Trophoblast cell (in vitro differentiated cells and primary cell): ENCODE measurements around the gene NDST1.

Experiments
- DNase-seq, 2 donors: peaks; one replicate each; pipeline ENCODE4 v3.0.0-alpha.2; 2016
- H2AFZ ChIP-seq: 2 replicates; pipeline ENCODE4 v1.6.1; 2013; ENCODE audit warnings: low read length, moderate library complexity, mild to moderate bottlenecking; ENCODE audit not compliant: insufficient read depth, poor library complexity
- H2AK5ac ChIP-seq: 2 replicates; pipeline ENCODE4 v1.6.1; 2013; ENCODE audit warnings: mild to moderate bottlenecking, low read length
- H2BK120ac ChIP-seq: 2 replicates; pipeline ENCODE4 v1.6.1; 2013; ENCODE audit warnings: low read length, mild to moderate bottlenecking, moderate library complexity; ENCODE audit not compliant: insufficient read depth, poor library complexity
- H2BK12ac ChIP-seq: 2 replicates; pipeline ENCODE4 v1.6.1; 2013; ENCODE audit warnings: mild to moderate bottlenecking, low read length, moderate library complexity
- H2BK5ac ChIP-seq: 2 replicates; pipeline ENCODE4 v1.6.1; 2013; ENCODE audit warnings: low read length, low read depth, moderate library complexity, mild to moderate bottlenecking; ENCODE audit not compliant: poor library complexity
- H3K14ac ChIP-seq: 2 replicates; pipeline ENCODE4 v1.6.1; 2013; ENCODE audit warnings: mild to moderate bottlenecking, low read length
- H3K18ac ChIP-seq: 2 replicates; pipeline ENCODE4 v1.6.1; 2013; ENCODE audit warnings: mild to moderate bottlenecking, low read length
- H3K23ac ChIP-seq: 2 replicates; pipeline ENCODE4 v1.6.1; 2013; ENCODE audit warnings: low read length
- H3K27ac ChIP-seq: 2 replicates; pipeline ENCODE4 v1.5.1; 2013; ENCODE audit warnings: low read depth, mild to moderate bottlenecking, inconsistent platforms, low read length, moderate library complexity
- H3K27me3 ChIP-seq: 2 replicates; pipeline ENCODE4 v1.6.1; 2013; ENCODE audit warnings: inconsistent platforms, mild to moderate bottlenecking, low read length, moderate library complexity; ENCODE audit not compliant: insufficient read depth
- H3K36me3 ChIP-seq, 2 experiments: 1 replicate in 1 of 2; 2 replicates in 1 of 2; pipeline ENCODE4 v1.6.1; 2013; ENCODE audit warnings: low read length in 2 of 2, mild to moderate bottlenecking in 2 of 2, moderate library complexity in 1 of 2; ENCODE audit not compliant: insufficient read depth in 2 of 2, control insufficient read depth in 1 of 2
- H3K4ac ChIP-seq: 2 replicates; pipeline ENCODE4 v1.6.1; 2013; ENCODE audit warnings: low read depth, mild to moderate bottlenecking, low read length, moderate library complexity
- H3K4me1 ChIP-seq, 2 experiments: 1 replicate in 1 of 2; 2 replicates in 1 of 2; pipeline ENCODE4 v1.6.1; 2013; ENCODE audit warnings: low read length in 2 of 2, mild to moderate bottlenecking in 2 of 2, moderate library complexity in 1 of 2; ENCODE audit not compliant: insufficient read depth in 2 of 2, control insufficient read depth in 1 of 2
- H3K4me2 ChIP-seq: 2 replicates; pipeline ENCODE4 v1.6.1; 2013; ENCODE audit warnings: inconsistent platforms, mild to moderate bottlenecking, low read length, moderate library complexity
- H3K4me3 ChIP-seq: 2 replicates; pipeline ENCODE4 v1.5.1; 2013; ENCODE audit warnings: mild to moderate bottlenecking, low read depth, low read length, inconsistent platforms
- H3K79me1 ChIP-seq: one replicate; pipeline ENCODE4 v1.6.1; 2013; ENCODE audit warnings: low read length
- H3K79me2 ChIP-seq: 2 replicates; pipeline ENCODE4 v1.6.1; 2013; ENCODE audit warnings: low read length, mild to moderate bottlenecking; ENCODE audit not compliant: control insufficient read depth, insufficient read depth, poor library complexity
- H3K9ac ChIP-seq: 2 replicates; pipeline ENCODE4 v1.6.1; 2013; ENCODE audit warnings: mild to moderate bottlenecking, low read length
- H3K9me3 ChIP-seq: 2 replicates; pipeline ENCODE4 v1.6.1; 2013; ENCODE audit warnings: low read depth, mild to moderate bottlenecking, control low read depth, inconsistent platforms, low read length; ENCODE audit not compliant: insufficient read depth
- H4K12ac ChIP-seq: 2 replicates; pipeline ENCODE4 v1.6.1; 2013; ENCODE audit warnings: low read depth, mild to moderate bottlenecking, low read length, moderate library complexity
- H4K8ac ChIP-seq: 2 replicates; pipeline ENCODE4 v1.6.1; 2013; ENCODE audit warnings: low read depth, mild to moderate bottlenecking, low read length, moderate library complexity
- H4K91ac ChIP-seq: one replicate; pipeline ENCODE4 v1.6.1; 2013; ENCODE audit warnings: low read depth, mild to moderate bottlenecking, low read length, moderate library complexity
- WGBS: extraction: QIAGEN DNeasy Blood & Tissue Kit; methylation state at CpG from one replicate; pipeline ENCODE4 v1.1.7; 2013; ENCODE audit warnings: missing lambda C conversion rate; ENCODE audit not compliant: insufficient read length, insufficient coverage; ENCODE audit errors: extremely low coverage; 5-methylcytosine and 5-hydroxymethylcytosine counted together

Gene NDST1

DNA sequence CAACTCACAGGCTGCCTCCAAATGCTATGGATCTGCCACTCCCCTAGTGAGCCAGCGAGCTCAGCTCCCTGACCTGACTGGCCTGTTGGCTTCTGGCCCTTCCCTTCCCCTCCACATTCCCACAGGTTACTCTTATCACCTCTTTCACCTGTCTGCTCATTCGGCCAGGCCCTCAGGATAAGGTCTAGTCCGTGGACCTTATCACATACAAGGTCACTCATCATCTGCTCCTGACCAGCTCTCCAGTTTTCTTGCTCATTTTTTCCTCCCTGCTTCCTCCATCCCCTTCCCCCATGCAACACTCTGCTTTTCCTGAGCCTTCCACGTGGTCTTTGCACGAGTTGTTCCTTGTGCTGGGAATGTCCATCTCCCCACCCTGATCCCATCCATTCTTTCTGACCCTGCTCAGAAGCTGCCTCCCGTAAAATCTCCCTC lies 25.9 kb upstream of the NDST1 start:
- H2AK5ac ChIP-seq: peak overlapping the region; percentile 44
- H2BK5ac ChIP-seq: peak overlapping the region; percentile 15
- no peak overlapping the region for H3K4me3 ChIP-seq
- peak overlapping the region; percentile 26 for H3K14ac ChIP-seq
- H2BK12ac ChIP-seq: peak overlapping the region; percentile 21
- H3K18ac ChIP-seq: no peak overlapping the region
- peak overlapping the region; percentile 54 for H2BK120ac ChIP-seq
- H4K8ac ChIP-seq: peak overlapping the region; percentile 62
- DNase-seq: peak; percentile 62 to 74
- peaks cover 14% of the 10 kb centered on the region for H3K79me2 ChIP-seq
- no peak overlapping the region for H3K4me2 ChIP-seq
- no peaks in the 10 kb centered on the region for H3K36me3 ChIP-seq
- peak overlapping the region; percentile 21 for H3K4ac ChIP-seq
- peaks cover 34% of the 10 kb centered on the region for H3K79me1 ChIP-seq
- no CpG with 5 or more reads among the region's 6 CpGs for WGBS
- peak overlapping the region; percentile 80 for H4K91ac ChIP-seq
- no peak overlapping the region for H3K9ac ChIP-seq
- H3K27ac ChIP-seq: no peak overlapping the region
- no peak overlapping the region for H2AFZ ChIP-seq
- H3K4me1 ChIP-seq: peaks cover 9 to 21% of the 10 kb centered on the region in 2 experiments
- H3K23ac ChIP-seq: no peak overlapping the region
- no peaks in the 10 kb centered on the region for H3K9me3 ChIP-seq
- no peaks in the 10 kb centered on the region for H3K27me3 ChIP-seq
- H4K12ac ChIP-seq: no peak overlapping the region

DNA sequence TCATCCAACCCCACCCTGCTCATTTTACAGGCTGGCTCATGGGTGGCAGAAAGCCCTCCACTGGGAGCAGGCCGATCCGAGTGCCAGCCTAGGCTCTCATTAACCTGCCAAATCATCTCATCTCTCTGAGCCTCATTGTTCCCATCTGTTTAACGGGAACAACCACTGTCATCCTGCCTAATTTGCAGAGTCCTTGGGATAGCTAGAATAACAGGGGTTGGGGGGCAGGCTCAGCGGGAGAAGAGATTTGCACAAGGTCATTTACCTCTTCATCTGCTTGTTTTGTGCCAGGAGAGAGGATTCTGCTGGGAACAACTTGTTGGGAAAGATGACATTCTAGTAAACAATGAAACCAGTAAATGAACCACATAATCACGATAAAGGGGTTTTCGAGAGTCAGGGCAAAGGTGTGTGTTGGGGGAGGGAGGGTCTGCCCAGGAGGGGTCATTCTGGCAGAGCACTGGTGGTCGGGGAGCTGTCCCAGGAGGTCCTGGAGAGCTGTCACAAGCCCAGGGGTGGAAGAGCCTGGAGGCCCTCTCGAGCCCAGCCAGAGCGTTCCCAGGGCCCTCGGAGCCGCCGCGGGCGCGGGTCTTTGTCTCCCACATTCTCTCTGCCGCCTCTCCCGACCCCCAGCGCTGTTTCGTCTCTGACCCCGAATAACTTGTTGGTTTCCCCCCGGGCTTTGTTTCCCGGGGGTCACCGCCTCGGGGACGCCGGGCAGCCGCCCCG lies 22.8 kb upstream of the NDST1 start:
- peak overlapping the region; percentile 100 for H2BK120ac ChIP-seq
- peak overlapping the region; percentile 100 for H3K27ac ChIP-seq
- H4K12ac ChIP-seq: peak overlapping the region; percentile 96
- H3K4me1 ChIP-seq: peaks cover 36 to 47% of the 10 kb centered on the region in 2 experiments
- peak in 1 of 2 donors; percentile 16 for DNase-seq
- peak overlapping the region; percentile 100 for H2BK5ac ChIP-seq
- peak overlapping the region; percentile 73 for H3K4me2 ChIP-seq
- H3K4ac ChIP-seq: peak overlapping the region; percentile 99
- no peaks in the 10 kb centered on the region for H3K27me3 ChIP-seq
- H3K36me3 ChIP-seq: peaks cover 6 to 7% of the 10 kb centered on the region in 2 experiments
- peak overlapping the region; percentile 77 for H2BK12ac ChIP-seq
- H3K79me1 ChIP-seq: peaks cover 58% of the 10 kb centered on the region
- H3K23ac ChIP-seq: no peak overlapping the region
- peak overlapping the region; percentile 100 for H3K18ac ChIP-seq
- peak overlapping the region; percentile 100 for H4K91ac ChIP-seq
- peak overlapping the region; percentile 100 for H3K14ac ChIP-seq
- peak overlapping the region; percentile 99 for H4K8ac ChIP-seq
- no CpG with 5 or more reads among the region's 28 CpGs for WGBS
- no peaks in the 10 kb centered on the region for H3K9me3 ChIP-seq
- H3K9ac ChIP-seq: peak overlapping the region; percentile 98
- peak overlapping the region; percentile 88 for H2AK5ac ChIP-seq
- peak overlapping the region; percentile 50 for H2AFZ ChIP-seq
- peak overlapping the region; percentile 95 for H3K4me3 ChIP-seq
- H3K79me2 ChIP-seq: peaks cover 36% of the 10 kb centered on the region

DNA sequence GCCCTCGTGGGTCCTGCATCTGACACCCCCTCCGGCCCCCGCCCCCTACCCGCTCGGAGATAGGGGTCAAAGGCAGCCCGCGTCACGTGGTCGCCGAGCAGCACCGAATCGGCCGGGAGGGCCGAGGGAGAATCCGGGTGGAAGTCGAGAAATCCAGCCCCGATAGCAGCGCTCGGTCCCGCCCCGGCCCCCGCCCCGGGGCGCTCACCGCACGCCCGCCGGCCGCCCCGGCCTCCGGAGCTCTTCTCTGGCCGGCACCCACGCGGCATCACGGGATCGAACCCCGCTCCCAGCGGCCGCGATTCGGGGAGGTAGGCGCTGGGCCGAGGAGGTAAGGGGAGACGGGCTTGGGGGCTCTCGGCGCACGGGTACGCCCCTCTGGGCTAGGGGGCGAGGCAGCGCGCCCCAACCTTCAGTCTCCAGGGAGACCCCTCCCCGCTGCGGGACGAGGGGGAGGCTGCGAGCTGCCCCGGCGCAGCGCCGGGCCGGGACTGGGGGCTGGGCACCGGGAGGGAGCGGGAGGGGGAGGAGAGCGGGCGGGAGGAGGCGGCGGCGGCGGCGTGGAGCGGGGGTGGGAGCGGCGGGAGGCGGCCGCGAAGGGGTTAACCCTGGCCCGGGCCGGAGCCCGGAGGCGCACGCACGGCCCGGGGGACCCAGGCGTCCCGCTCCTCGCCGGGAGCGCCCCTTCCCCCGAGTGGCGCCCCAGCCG lies 22.1 kb upstream of the NDST1 start:
- Histone ChIP-seq H3K4ac (peak overlapping the region; percentile 99), H2BK5ac (peak overlapping the region; percentile 100), H3K4me2 (peak overlapping the region; percentile 73), H3K4me1 (peaks cover 43 to 54% of the 10 kb centered on the region in 2 experiments), H3K9me3 (no peaks in the 10 kb centered on the region), H3K79me1 (peaks cover 59% of the 10 kb centered on the region), H3K79me2 (peaks cover 40% of the 10 kb centered on the region), H3K23ac (no peak overlapping the region), H4K12ac (peak overlapping the region; percentile 96), H2BK12ac (peak overlapping the region; percentile 94), H3K4me3 (peak overlapping the region; percentile 95), H4K91ac (peak overlapping the region; percentile 100), H3K27ac (peak overlapping the region; percentile 100), H3K18ac (peak overlapping the region; percentile 100), H3K27me3 (no peaks in the 10 kb centered on the region), H3K14ac (peak overlapping the region; percentile 100), H2BK120ac (peak overlapping the region; percentile 100), H3K36me3 (peaks cover 8 to 12% of the 10 kb centered on the region in 2 experiments), H4K8ac (peak overlapping the region; percentile 99), H3K9ac (peak overlapping the region; percentile 98), H2AFZ (peak overlapping the region; percentile 89), H2AK5ac (peak overlapping the region; percentile 100)
- peak in 1 of 2 donors; percentile 55 for DNase-seq
- WGBS: no CpG with 5 or more reads among the region's 90 CpGs

DNA sequence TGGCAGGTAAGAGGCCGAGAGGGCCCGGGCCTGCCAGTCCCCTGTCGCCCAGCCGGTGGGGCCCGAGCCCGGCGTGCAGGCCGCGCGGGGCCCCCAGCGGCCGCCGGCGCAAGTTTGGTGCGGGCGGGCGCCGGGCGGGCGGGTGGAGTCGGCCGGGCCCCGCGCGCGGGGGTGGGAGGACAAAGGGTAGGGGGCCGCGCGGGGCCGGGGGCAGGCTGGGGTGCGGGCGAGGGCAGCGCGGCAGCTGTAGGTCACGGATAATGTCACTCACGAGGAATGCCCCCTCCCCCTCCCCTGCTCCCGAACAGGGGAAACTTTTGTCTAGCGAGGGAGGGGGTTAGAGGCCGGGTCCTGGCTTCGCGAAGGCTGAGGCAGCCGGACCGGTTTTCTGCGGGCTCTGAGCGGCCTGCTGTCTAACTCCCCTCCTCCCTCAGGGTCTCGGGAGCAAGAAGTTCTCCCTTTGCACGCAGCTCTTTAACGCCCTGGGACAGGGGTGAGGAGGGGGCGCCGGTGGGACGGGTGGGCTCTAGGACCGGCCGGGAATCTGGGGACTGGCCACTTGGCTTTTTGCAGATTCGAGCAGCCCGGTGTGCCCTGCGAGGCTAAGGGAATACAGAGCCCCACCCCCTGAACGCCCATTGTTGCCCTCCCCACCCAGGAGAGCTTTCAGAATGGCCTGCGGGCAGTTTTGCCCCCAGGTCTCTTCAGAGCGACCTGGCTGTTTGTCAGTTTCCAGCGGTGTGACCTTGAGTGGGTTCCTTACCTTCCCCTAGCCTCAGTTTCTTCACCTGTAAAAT lies 21.3 kb upstream of the NDST1 start:
- Histone ChIP-seq H2BK12ac (no peak overlapping the region), H3K4ac (peak overlapping the region; percentile 73), H3K27me3 (no peaks in the 10 kb centered on the region), H3K14ac (peak overlapping the region; percentile 95), H3K79me1 (peaks cover 59% of the 10 kb centered on the region), H3K27ac (peak overlapping the region; percentile 100), H3K79me2 (peaks cover 42% of the 10 kb centered on the region), H3K9ac (peak overlapping the region; percentile 90), H3K18ac (peak overlapping the region; percentile 91), H3K4me2 (peak overlapping the region; percentile 57), H2AFZ (peak overlapping the region; percentile 69), H3K4me1 (peaks cover 46 to 57% of the 10 kb centered on the region in 2 experiments), H4K91ac (peak overlapping the region; percentile 100), H3K23ac (no peak overlapping the region), H4K8ac (peak overlapping the region; percentile 88), H2AK5ac (no peak overlapping the region), H3K4me3 (peak overlapping the region; percentile 95), H2BK5ac (peak overlapping the region; percentile 99), H3K9me3 (no peaks in the 10 kb centered on the region), H2BK120ac (peak overlapping the region; percentile 97), H4K12ac (peak overlapping the region; percentile 65), H3K36me3 (peaks cover 8 to 13% of the 10 kb centered on the region in 2 experiments)
- WGBS: no CpG with 5 or more reads among the region's 60 CpGs
- peak; percentile 90 to 91 for DNase-seq
